Heart left ventricle (tissue), 16 donors: ENCODE data around the gene INTS12. TPM values are rescaled to one million over a fixed set of nuclear protein-coding genes. Genes with fewer than 3 reads are reported as not detected.
A peak's percentile ranks its signal among the peaks of the same experiment; 100 is the strongest.

ENCODE experiments used
- ATAC-seq, 4 donors: fragments of 200-7000 bp; cut with Tn5 transposase; one replicate each; pipeline ENCODE4 v1.9.1; 2020 to 2022; ENCODE audit warnings: moderate library complexity in 4 of 4, mild to moderate bottlenecking in 3 of 4, moderate number of reproducible peaks in 1 of 4
- DNase-seq, 5 donors: peaks; one replicate each; pipeline ENCODE4 v3.0.0-alpha.2; 2020
- H3K27ac ChIP-seq, 12 donors: fragments of 200-600 bp; sonication (generic) in 4 of 12; one replicate each; pipeline versions ENCODE4 v1.5.0 to v1.8.0; 2016 to 2022; ENCODE audit warnings: mild to moderate bottlenecking in 2 of 12
- H3K27me3 ChIP-seq, 9 donors: fragments of 200-600 bp; sonication (generic) in 2 of 9; one replicate each; pipeline versions ENCODE4 v1.5.1 to v1.8.0; 2016 to 2022; ENCODE audit warnings: mild to moderate bottlenecking in 3 of 9
- H3K36me3 ChIP-seq, 9 donors: fragments of 200-600 bp; sonication (generic) in 2 of 9; one replicate each; pipeline versions ENCODE4 v1.5.0 to v1.8.0; 2018 to 2022; ENCODE audit warnings: mild to moderate bottlenecking in 2 of 9
- H3K4me1 ChIP-seq, 12 donors: fragments of 200-600 bp; sonication (generic) in 4 of 12; one replicate each; pipeline versions ENCODE4 v1.5.0 to v1.8.0; 2016 to 2022; ENCODE audit warnings: mild to moderate bottlenecking in 3 of 12
- H3K4me3 ChIP-seq, 12 donors: fragments of 200-600 bp; sonication (generic) in 4 of 12; one replicate each; pipeline versions ENCODE4 v1.5.0 to v1.8.0; 2017 to 2022; ENCODE audit warnings: mild to moderate bottlenecking in 9 of 12, moderate library complexity in 4 of 12
- H3K9me3 ChIP-seq, 12 donors: fragments of 200-600 bp; sonication (generic) in 4 of 12; one replicate each; pipeline versions ENCODE4 v1.5.0 to v1.8.0; 2016 to 2022; ENCODE audit warnings: mild to moderate bottlenecking in 1 of 12
- CTCF ChIP-seq, 12 donors: fragments of 200-600 bp; sonication (generic) in 4 of 12; IDR thresholded peaks; one replicate each; pipeline versions ENCODE4 v1.5.0 to v1.8.0; 2018 to 2022; ENCODE audit warnings: antibody characterized with exemption in 12 of 12, mild to moderate bottlenecking in 5 of 12
- POLR2A ChIP-seq, 2 donors: fragments of 450-650 bp; IDR thresholded peaks; one replicate each; pipeline ENCODE4 v1.6.1; 2017; ENCODE audit warnings: antibody characterized with exemption in 2 of 2, mild to moderate bottlenecking in 2 of 2, moderate library complexity in 2 of 2
- WGBS, 4 donors: extraction: QIAGEN DNeasy Blood & Tissue Kit in 2 of 4; methylation state at CpG; one replicate each; pipeline versions ENCODE4 v1.1.5 to v1.1.7; 2013 to 2018; 5-methylcytosine and 5-hydroxymethylcytosine counted together
- intact Hi-C, 10 donors: fragments of 100-400 bp; cut with DNase I; formaldehyde crosslinking; loops; one replicate each; pipeline versions ENCODE4 v1.11.1 to v1.14.2; 2022
- polyA plus RNA-seq, 2 donors: library from polyadenylated mRNA; stranded (reverse); fragments of 200-250 nt; gene quantifications; one replicate each; pipeline ENCODE4 v1.2.3, GENCODE V29; 2013
- total RNA-seq, 9 donors: library from RNA; depleted of rRNA in 2 of 9; stranded (reverse); fragments of >200 nt in 2 of 9; fragmentation: NEBNext Ultra II Directional in 3 of 9; extraction: Animal tissue kit (Norgen Biotek cat#: 25700) in 3 of 9; gene quantifications; one replicate each; pipeline versions ENCODE4 v1.1.0 to v1.2.4, GENCODE V29; 2016 to 2023
- donor health status: ischemic (EF 13 %, LVEDD 7.1; RV severe dilation, severe dysfunction).
- donor health status: healthy with polysubstance abuse.
- donor health status: DM: no; HTN: yes; CAD: no.
- donor health status: DM: no; HTN: no; CAD: no.
- donor health status: ischemic (EF 25% LVEDD 6.9; RV normal size, moderate dysfunction).
- donor health status: ischemic (EF 25% LVEDD 5.7; RV mildly dilated, moderate dysfunction).
- donor health status: healthy.
- donor health status: DM: yes; HTN: yes; CAD: no.
- donor health status: ischemic (EF 35%, LVEDD 5.7; RV mildly dilated, moderate dysfunction).
- donor health status: nonischemic (EF 11% LVEDD 7.7; RV severe dilation, severe dysfunction).
- donor health status: DM: yes; HTN: yes; CAD: no.
- donor health status: PGD.
- donor health status: ischemic (EF 29% LVEDD 5.4; RV normal size, mild dysfunction).
- donor health status: nonischemic (EF 23%, LVEDD 6.1; RV moderate dilation, normal function).

INTS12 gene
- total and polyA plus RNA-seq, 11 donors: 11.4 to 34.2 (median 22.2) TPM

- DNase-seq (no peak), ATAC-seq (no peak)
- Histone ChIP-seq H3K9me3 (no peaks in the 10 kb centered on the region), H3K36me3 (peaks cover 0 to 8% (median 0%) of the 10 kb centered on the region in 9 donors), H3K27ac (no peak overlapping the region), H3K27me3 (no peaks in the 10 kb centered on the region), H3K4me1 (peaks cover 0 to 27% (median 6%) of the 10 kb centered on the region in 12 donors), H3K4me3 (peak overlapping the region in 1 of 12 donors; percentile 40)
- intact Hi-C loops: loop anchor here in 3 of 10 donors (10.0 kb wide), 2 partner anchors 189 to 569 kb away; partner anchors contain the start of gene TET2 (in 2 of the 3)
- WGBS, 4 donors: 76 to 85% (median 80%) methylated on average over 5 of the region's 5 CpGs
- no peak for TF ChIP-seq POLR2A (IDR thresholded peaks at IDR 0.05)
- no peak for TF ChIP-seq CTCF (IDR thresholded peaks at IDR 0.05)
These were observed 5.6 kb upstream of the INTS12 start for GRCh38 chr4:105714071-105714521.

GRCh38 chr4:105712766-105713165 is 4.3 kb upstream of the INTS12 start:
- Histone ChIP-seq H3K36me3 (peaks cover 0 to 4% (median 0%) of the 10 kb centered on the region in 9 donors), H3K4me1 (peaks cover 0 to 28% (median 7%) of the 10 kb centered on the region in 12 donors), H3K9me3 (no peaks in the 10 kb centered on the region), H3K27ac (no peak overlapping the region), H3K27me3 (no peaks in the 10 kb centered on the region), H3K4me3 (no peak overlapping the region)
- ATAC-seq (no peak), DNase-seq (no peak)
- no peak for TF ChIP-seq CTCF (IDR thresholded peaks at IDR 0.05)
- no peak for TF ChIP-seq POLR2A (IDR thresholded peaks at IDR 0.05)
- WGBS, 4 donors: 75 to 89% (median 85%) methylated on average over 2 of the region's 2 CpGs
- intact Hi-C loops: loop anchor here in 3 of 10 donors (10.0 kb wide), 2 partner anchors 188 to 568 kb away; partner anchors contain the start of gene TET2 (in 2 of the 3)

- no peak for TF ChIP-seq POLR2A (IDR thresholded peaks at IDR 0.05)
- TF ChIP-seq CTCF (IDR thresholded peaks at IDR 0.05): no peak
- H3K9me3 ChIP-seq: no peaks in the 10 kb centered on the region
- H3K36me3 ChIP-seq: no peaks in the 10 kb centered on the region
- no peak overlapping the region for H3K27ac ChIP-seq
- intact Hi-C loops: loop anchor here in 3 of 10 donors (10.0 kb wide), 2 partner anchors 186 to 566 kb away; partner anchors contain the start of gene TET2 (in 2 of the 3)
- DNase-seq (no peak), ATAC-seq (no peak)
- H3K27me3 ChIP-seq: no peaks in the 10 kb centered on the region
- no peak overlapping the region for H3K4me3 ChIP-seq
- peaks cover 0 to 43% (median 18%) of the 10 kb centered on the region in 12 donors for H3K4me1 ChIP-seq
- 76 to 81% (median 78%) methylated on average over 6 of the region's 6 CpGs for WGBS, 4 donors
These were observed 2.2 kb upstream of the INTS12 start for GRCh38 chr4:105710678-105711077.

GRCh38 chr4:105710012-105710600 is 1.6 kb upstream of the INTS12 start:
- Histone ChIP-seq H3K27ac (no peak overlapping the region), H3K36me3 (no peaks in the 10 kb centered on the region), H3K4me1 (peaks cover 0 to 38% (median 18%) of the 10 kb centered on the region in 12 donors), H3K9me3 (no peaks in the 10 kb centered on the region), H3K27me3 (no peaks in the 10 kb centered on the region), H3K4me3 (peak overlapping the region in 1 of 12 donors; percentile 86)
- WGBS, 4 donors: 67 to 79% (median 73%) methylated on average over 16 of the region's 16 CpGs
- ATAC-seq (no peak), DNase-seq (no peak)
- intact Hi-C loops: loop anchor here in 3 of 10 donors (10.0 kb wide), 2 partner anchors 185 to 565 kb away; partner anchors contain the start of gene TET2 (in 2 of the 3)
- no peak for TF ChIP-seq CTCF (IDR thresholded peaks at IDR 0.05)
- no peak for TF ChIP-seq POLR2A (IDR thresholded peaks at IDR 0.05)
